ENCODE measurements around the gene ENOX1. TPM values are rescaled to one million over a fixed set of nuclear protein-coding genes. Genes with fewer than 3 reads are reported as not detected.
A peak's percentile ranks its signal among the peaks of the same experiment; 100 is the strongest.

ENOX1 gene
- polyA plus RNA-seq, 3 donors, result 8.5 to 11.1 (median 8.7) TPM

DNA sequence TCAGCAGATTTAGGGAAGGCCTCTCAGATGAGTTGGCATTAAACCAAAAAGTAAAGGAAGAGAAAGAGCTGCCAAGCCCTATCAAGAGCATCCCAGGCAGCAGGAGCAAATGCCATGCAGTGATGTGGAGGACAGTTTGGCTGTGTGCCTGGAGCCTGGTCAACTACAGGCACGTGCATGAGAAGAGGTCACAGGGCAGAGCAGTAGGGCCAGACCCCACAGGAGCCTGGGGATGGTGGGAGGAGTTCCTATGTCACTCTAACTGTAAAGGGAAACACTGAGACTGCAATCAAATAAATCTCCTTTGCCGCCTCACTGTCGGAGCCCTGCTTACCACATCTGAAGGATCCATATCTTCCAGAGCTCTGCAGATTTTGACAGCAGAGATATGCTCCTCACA is 240.5 kb downstream of the ENOX1 start:
- DNase-seq, result no peak

DNA sequence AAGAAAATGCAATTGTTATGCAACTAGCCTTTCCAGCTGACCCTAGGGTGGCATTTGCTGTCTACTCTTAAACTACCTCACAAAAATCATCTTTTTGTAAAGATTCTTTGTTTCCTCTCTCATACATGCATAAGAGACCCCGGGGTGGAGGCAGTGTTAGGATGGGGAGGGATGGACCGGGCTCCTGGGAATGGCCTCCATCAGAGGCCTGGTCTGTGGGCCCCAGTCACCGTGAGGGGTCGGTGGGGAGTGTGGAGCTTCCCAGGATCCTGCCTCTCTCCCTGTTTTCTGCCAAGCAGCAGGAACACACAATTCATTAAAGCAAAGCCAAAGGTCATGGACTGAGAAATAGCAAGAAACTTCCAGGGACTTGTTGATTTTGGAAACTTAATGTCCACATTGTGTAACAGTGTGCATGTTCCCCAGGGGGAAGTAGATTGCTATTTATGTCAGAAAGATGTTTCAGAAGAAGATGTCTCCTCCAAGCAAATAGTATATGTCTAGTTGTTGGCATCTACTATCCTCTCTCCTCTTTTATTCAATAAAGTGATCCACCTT is 241.4 kb downstream of the ENOX1 start:
- DNase-seq, result peak; percentile 43

DNA sequence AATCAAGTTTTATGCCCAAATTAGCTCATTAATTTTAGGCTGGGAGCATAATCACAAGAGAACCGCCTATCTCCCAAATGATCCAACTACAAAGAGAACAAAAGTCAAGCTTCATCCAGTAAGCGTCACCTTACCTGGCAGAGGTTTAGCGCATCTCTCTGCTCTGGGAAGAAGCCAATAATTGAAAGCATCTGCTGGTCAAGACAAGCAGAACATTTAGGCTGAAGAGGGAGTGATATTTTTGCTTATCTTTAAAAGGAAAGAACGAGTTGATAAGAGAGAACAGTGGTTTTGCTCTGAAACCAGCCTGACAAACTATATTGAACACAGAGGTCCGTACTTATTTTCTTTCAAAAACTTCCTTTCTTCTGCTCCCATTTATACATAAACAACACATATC is 242.1 kb downstream of the ENOX1 start:
- DNase-seq, result no peak

- DNase-seq, result no peak
Observed at GRCh38 chr13:43544011-43544410, 242.8 kb downstream of the ENOX1 start.

DNA sequence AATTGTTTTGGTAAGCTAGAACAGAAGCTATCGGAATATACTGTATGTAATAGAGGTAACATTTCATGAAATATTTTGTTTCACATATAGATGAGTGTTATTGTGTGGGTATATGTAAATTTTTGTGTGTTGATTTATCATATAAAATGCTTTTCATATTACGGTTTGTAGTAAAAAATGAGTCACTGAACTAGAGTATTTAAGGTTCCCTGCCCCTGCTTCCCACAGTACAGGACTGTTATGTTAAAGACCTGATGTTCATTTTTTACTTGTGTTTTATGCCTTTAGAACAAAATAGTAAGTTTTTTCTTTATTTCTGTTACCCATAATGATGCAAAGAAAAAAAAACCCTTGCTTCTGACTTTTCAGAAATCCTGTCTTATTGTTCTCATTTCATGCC is 243.4 kb downstream of the ENOX1 start:
- no peak for DNase-seq

DNA sequence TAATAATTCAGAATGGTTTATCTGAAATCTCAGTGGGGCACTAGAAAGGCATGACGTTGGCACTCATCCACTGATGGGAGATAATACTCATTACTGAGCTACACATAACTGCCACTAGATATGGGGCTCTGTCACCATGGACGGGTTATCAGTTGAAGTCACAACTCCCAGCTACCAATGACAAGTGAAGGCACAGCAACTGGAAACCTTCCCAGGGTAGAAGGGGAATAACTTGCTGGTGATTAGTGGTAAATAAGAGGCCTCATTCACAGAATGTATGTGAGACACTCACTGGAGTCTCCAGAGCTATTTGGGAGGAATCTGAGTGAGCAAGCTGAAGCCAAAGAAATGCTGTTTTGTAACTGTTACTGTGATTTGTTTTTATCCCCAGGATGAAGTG is 249.6 kb downstream of the ENOX1 start:
- DNase-seq, result no peak

GRCh38 chr13:43529796-43530195 is 257.0 kb downstream of the ENOX1 start:
- DNase-seq, result no peak

- no peak for DNase-seq
Observed at GRCh38 chr13:43528992-43529391, 257.8 kb downstream of the ENOX1 start.

DNA sequence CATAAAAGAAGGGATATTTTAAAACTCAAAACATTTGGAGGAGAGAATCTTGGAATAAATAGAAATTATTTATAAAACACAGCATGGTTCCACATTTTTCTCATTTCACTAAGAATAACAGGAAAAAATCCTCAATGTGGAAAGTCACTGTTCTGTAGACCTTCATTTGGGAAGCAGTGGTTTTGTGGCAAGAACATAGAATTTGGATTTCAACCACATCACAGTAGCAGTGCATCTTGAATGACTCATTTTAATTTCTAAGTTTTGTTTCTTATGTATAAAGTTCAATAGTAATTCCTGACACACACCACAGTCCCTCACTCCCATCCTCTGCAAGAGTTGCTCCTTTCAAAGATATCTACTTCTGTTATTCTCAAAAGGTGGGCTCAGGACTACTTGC is 264.0 kb downstream of the ENOX1 start:
- no peak for DNase-seq

GRCh38 chr13:43520351-43520750 is 266.4 kb downstream of the ENOX1 start:
- DNase-seq, result no peak

DNA sequence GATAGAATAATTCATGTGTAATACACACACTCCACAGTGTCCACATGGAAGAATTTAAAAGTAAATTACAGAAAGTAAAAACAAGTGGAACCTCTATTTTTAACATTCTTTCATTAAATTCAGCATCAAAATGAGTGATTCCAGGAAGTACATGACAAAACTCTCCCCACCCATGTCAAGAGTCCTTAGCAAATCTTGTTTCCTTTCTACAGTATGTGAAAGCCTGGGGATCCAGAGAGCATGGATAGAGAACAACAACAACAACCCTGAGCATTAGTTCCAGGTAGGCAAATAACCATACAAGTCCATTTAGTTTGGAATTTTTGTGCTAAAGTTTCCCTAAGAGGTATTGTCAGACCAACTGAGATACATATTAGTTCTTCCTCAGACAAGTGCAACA is 267.9 kb downstream of the ENOX1 start:
- no peak for DNase-seq

GRCh38 chr13:43516401-43516833 is 270.4 kb downstream of the ENOX1 start:
- DNase-seq, result peak; percentile 78

DNA sequence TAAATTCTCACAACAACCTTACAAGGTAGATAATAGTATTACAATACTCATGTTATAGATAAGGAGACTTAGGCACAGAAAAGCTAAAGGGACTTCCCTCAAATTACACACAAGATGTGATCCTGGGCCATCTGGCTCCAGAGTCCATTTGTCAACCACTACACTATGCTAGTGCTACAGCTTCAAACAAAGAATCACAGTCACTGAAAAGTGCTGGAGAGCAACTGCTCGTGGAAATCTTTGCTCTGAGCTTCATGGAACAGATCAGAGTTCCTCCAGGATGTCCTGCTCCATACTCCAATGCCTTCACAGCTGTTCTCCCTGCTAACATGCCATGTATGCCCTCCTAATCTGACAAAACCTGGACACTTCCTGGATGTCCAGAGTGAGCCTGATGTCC is 271.2 kb downstream of the ENOX1 start:
- DNase-seq, result no peak

GRCh38 chr13:43514311-43514710 is 272.5 kb downstream of the ENOX1 start:
- DNase-seq, result no peak

DNA sequence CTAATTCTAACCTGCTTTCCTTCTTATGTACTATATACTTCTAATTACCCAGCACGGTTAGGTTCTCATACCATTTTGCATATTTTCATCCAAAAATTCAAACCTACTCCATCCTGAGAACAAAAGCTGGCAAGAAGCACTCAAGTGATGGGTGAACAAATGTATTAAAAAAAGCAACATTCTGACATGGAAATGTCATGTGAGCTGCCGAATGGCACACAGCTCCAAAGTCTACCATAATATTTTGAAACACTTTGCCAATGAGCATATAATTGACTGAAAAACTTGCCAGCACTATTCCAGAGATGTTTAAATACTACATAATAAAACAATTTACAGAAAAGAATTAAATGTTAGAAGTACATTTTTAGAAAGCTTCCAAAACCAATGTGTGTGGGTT is 274.6 kb downstream of the ENOX1 start:
- no peak for DNase-seq

GRCh38 chr13:43510956-43511901 is 275.5 kb downstream of the ENOX1 start:
- DNase-seq, result no peak

- no peak for DNase-seq
Observed at GRCh38 chr13:43495732-43496131, 291.0 kb downstream of the ENOX1 start.

- DNase-seq, result no peak
Observed at GRCh38 chr13:43494206-43494605, 292.6 kb downstream of the ENOX1 start.

- DNase-seq, result no peak
Observed at GRCh38 chr13:43493496-43494000, 293.2 kb downstream of the ENOX1 start.

- no peak for DNase-seq
Observed at GRCh38 chr13:43492745-43493144, 294.0 kb downstream of the ENOX1 start.

DNA sequence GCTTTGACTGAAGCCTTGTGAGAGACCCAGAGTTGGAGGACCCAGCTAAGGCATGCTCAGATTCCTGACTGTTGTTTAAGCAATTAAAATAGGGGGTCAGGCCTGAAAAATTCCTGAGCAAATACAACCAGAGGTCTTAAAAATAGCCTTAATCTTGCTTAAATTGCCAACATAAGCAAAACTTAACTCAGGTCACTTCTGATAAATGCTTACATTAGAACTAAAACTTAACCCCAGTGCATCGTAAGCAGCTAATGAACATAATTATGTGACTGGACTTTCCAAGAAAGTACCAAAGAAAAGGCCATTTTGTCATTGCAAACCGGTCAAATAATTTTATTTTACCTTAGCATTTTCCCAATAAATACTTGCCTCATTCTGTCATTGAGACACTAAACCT is 294.5 kb downstream of the ENOX1 start:
- DNase-seq, result peak; percentile 62

DNA sequence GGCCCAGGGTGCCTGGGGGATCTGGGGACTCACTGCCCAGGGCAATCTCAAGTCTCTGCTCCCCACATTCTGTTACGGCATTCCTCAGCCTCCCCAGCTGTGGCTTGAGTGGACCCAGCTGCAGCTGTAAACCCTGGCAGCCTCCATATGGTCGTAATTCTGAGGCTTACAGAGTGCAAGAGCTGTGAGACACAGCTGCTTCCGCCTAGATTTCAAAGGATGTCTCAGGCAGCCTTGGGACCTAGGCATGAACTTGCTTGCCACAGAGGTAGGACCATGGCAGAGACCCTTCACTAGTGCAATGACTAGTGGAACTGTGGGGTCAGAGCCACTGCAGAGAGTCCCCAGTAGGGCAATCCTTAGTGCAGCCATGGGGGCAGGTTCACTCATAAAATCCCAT is 297.5 kb downstream of the ENOX1 start:
- DNase-seq, result peak; percentile 69

GRCh38 chr13:43487885-43488284 is 298.9 kb downstream of the ENOX1 start:
- no peak for DNase-seq
